Glutamatergic neuron (in vitro differentiated cells): ENCODE data around the gene ACP4. TPM values are rescaled to one million over a fixed set of nuclear protein-coding genes. Genes with fewer than 3 reads are reported as not detected.
A peak's percentile ranks its signal among the peaks of the same experiment; 100 is the strongest.

Source experiments
- DNase-seq: peaks from one replicate; pipeline ENCODE4 v3.0.0; 2022
- H3K27ac Mint-ChIP-seq: one replicate; pipeline ENCODE4 v1.8.0; 2020; ENCODE audit warnings: mild to moderate bottlenecking, mixed read lengths, inconsistent platforms; ENCODE audit not compliant: unreplicated experiment
- H3K27me3 Mint-ChIP-seq: one replicate; pipeline ENCODE4 v1.8.0; 2020; ENCODE audit warnings: mild to moderate bottlenecking, moderate library complexity, mixed read lengths, inconsistent platforms; ENCODE audit not compliant: unreplicated experiment
- H3K36me3 Mint-ChIP-seq: one replicate; pipeline ENCODE4 v1.8.0; 2020; ENCODE audit warnings: mild to moderate bottlenecking, mixed read lengths, inconsistent platforms; ENCODE audit not compliant: unreplicated experiment
- H3K4me1 Mint-ChIP-seq: one replicate; pipeline ENCODE4 v1.8.0; 2020; ENCODE audit warnings: mild to moderate bottlenecking, low read depth, mixed read lengths, inconsistent platforms; ENCODE audit not compliant: unreplicated experiment
- H3K4me3 Mint-ChIP-seq: one replicate; pipeline ENCODE4 v1.8.0; 2020; ENCODE audit warnings: mild to moderate bottlenecking, mixed read lengths, inconsistent platforms; ENCODE audit not compliant: unreplicated experiment
- H3K9me3 Mint-ChIP-seq: one replicate; pipeline ENCODE4 v1.8.0; 2020; ENCODE audit warnings: mild to moderate bottlenecking, moderate library complexity, mixed read lengths, inconsistent platforms; ENCODE audit not compliant: unreplicated experiment
- total RNA-seq: library from RNA; stranded (reverse); fragmentation: NEBNext Ultra II Directional; extraction: Animal tissue kit (Norgen Biotek cat#: 25700); gene quantifications from one replicate; pipeline ENCODE4 v1.2.1, GENCODE V29; 2021; ENCODE audit not compliant: unreplicated experiment
- TF ChIP-seq, protein P1 (sequence below): fragments of 200-600 bp; sonication (generic); IDR thresholded peaks from one replicate; pipeline ENCODE4 v1.5.0; 2021; ENCODE audit not compliant: partially characterized antibody, unreplicated experiment

The ACP4 gene
- total RNA-seq, 1 donor from 2014 or later, result not detected

DNA sequence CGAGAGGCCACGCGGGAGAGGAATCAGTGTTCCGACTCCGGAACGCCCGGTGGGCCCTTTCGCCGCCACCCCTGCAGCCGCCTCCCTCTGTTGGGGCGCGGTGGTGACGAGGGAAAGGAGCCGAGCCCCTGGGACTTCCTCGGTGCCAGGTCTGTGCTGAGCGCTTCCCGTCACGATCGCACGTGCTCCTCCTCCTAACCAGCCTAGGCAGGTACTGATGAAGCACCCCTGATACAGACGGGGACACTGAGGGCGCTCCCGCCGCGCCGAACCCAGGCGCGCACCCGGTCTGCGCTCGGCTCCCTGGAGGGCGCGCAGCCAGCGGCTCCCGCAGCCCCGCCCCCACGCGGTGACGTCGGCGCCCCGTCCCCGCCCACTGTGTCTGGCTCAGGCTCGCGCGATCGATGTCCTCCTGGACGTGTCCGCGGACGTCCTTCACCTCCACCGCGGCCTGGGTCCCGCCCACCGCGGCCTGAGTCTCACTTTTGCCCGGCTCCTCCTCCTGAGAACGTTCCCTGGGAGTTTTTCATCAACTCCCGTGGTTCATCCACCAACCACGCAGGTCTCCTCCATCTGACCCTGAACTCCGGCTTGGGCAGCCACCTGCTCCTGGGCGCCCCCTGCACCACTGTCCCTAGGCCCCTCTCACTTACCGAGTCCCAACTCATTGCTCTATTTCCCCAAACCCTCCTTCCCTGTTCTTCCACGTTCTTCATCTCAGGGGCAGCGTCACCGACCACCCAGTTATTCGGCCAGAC, 45.7 kb downstream of the ACP4 start:
- Mint-ChIP-seq H3K4me1 (no peaks in the 10 kb centered on the region), H3K27me3 (peaks cover 11% of the 10 kb centered on the region)
- TF ChIP-seq, protein P1, sequence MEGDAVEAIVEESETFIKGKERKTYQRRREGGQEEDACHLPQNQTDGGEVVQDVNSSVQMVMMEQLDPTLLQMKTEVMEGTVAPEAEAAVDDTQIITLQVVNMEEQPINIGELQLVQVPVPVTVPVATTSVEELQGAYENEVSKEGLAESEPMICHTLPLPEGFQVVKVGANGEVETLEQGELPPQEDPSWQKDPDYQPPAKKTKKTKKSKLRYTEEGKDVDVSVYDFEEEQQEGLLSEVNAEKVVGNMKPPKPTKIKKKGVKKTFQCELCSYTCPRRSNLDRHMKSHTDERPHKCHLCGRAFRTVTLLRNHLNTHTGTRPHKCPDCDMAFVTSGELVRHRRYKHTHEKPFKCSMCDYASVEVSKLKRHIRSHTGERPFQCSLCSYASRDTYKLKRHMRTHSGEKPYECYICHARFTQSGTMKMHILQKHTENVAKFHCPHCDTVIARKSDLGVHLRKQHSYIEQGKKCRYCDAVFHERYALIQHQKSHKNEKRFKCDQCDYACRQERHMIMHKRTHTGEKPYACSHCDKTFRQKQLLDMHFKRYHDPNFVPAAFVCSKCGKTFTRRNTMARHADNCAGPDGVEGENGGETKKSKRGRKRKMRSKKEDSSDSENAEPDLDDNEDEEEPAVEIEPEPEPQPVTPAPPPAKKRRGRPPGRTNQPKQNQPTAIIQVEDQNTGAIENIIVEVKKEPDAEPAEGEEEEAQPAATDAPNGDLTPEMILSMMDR, result no peak

DNA sequence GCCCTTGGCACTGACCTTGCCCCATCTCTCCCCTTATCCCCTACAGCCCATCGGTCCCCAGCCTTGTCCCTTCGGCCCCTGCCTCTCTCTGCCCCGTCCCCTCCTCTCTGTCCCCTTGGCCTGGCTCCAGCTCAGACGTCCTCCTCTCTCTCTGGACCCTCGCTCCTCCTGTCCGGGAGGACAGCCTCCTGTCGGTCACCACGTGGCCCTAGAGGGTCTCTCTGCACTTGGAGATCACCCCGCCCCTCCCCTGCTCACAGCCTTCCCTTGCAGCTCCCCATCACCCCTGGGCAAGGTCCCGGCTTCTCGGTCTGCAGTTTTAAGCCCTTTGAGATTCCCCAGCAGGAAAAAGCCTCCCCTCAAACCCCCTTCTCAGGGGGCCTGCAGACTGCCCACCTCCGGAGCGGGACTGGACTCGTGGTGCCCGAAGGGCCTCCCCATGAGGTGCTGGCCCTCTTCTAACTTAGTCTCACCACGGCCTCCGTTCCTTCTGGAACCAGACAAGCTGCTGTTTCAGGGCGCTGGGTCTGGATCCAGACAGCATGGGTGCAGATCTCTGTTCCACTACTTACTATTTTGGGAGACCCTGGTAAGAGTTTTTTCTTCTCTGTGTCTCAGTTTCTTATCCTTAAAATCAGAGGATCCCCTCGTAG, 46.5 kb downstream of the ACP4 start:
- no peak for DNase-seq
- H3K4me3 Mint-ChIP-seq, result peak overlapping the region; percentile 93
- H3K4me1 Mint-ChIP-seq, result no peaks in the 10 kb centered on the region
- peak overlapping the region; percentile 26 for H3K27ac Mint-ChIP-seq
- peaks cover 5% of the 10 kb centered on the region for H3K36me3 Mint-ChIP-seq
- peaks cover 11% of the 10 kb centered on the region for H3K27me3 Mint-ChIP-seq
- H3K9me3 Mint-ChIP-seq, result peaks cover 12% of the 10 kb centered on the region
- TF ChIP-seq, protein P1, result no peak

More for the DNA sequence above, 45.7 kb downstream of the ACP4 start:
- no peaks in the 10 kb centered on the region for H3K36me3 Mint-ChIP-seq
- peak; percentile 90 for DNase-seq
- peak overlapping the region; percentile 93 for H3K4me3 Mint-ChIP-seq
- H3K9me3 Mint-ChIP-seq, result peaks cover 10% of the 10 kb centered on the region
- H3K27ac Mint-ChIP-seq, result peak overlapping the region; percentile 26

DNA sequence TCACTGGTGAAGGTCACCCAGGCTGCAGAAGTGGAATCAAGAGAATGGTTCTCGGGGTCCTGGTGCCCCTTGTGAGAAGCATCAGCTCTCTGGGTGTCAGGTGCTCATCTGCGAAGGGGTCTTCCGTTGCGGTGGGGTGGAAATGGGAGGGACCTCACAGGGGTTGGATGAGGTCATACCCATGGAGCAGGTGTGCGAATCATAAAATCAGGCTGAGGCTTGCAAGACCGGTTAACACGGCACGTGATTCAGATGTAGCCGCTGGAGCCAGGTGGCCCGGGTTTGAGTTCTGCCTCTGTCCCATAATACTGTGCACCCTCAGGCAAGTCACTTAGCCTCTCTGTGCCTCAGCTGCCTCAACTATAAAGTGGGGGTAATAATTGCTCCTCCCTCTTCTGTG, 47.1 kb downstream of the ACP4 start:
- no peak overlapping the region for H3K27ac Mint-ChIP-seq
- H3K4me3 Mint-ChIP-seq, result no peak overlapping the region
- H3K36me3 Mint-ChIP-seq, result peaks cover 5% of the 10 kb centered on the region
- TF ChIP-seq, protein P1, result no peak
- H3K4me1 Mint-ChIP-seq, result no peaks in the 10 kb centered on the region
- H3K9me3 Mint-ChIP-seq, result peaks cover 12% of the 10 kb centered on the region
- no peak for DNase-seq
- H3K27me3 Mint-ChIP-seq, result peaks cover 11% of the 10 kb centered on the region

DNA sequence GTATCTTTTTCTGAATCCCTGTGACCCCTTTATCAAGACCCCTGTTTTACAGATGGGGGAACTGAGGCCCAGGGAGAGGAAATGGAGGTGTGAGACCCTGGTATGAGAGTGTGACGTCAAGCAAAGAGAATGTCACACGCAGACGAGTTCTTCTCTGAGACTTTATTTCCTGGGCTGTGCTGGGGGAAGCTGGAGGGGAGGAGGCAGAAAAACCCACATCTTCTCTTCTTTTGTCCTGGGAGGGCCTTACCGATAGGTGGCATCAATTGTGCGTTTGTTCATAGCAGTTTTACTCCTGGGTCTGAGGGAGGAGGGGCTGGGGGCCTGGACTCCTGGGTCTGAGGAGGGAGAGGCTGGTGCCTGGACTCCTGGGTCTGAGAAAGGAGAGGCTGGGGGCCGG, 48.0 kb downstream of the ACP4 start:
- DNase-seq, result no peak
- Mint-ChIP-seq H3K9me3 (peaks cover 15% of the 10 kb centered on the region), H3K4me3 (no peak overlapping the region), H3K4me1 (no peaks in the 10 kb centered on the region), H3K27me3 (peaks cover 10% of the 10 kb centered on the region), H3K27ac (no peak overlapping the region), H3K36me3 (peaks cover 7% of the 10 kb centered on the region)
- TF ChIP-seq, protein P1, result no peak
